NCI-H1105 (cell line): Measurements from ENCODE around the gene SRGAP2B.
"Not testable (repeated sequence)": the region's sequence is repeated elsewhere in the genome, so short reads cannot be mapped to it uniquely, and the experiment has no call there.

ENCODE experiments used
- DNase-seq: peaks from one replicate; lab custom pipeline; 2025; lab: John Stamatoyannopoulos, UW

The SRGAP2B gene

DNA sequence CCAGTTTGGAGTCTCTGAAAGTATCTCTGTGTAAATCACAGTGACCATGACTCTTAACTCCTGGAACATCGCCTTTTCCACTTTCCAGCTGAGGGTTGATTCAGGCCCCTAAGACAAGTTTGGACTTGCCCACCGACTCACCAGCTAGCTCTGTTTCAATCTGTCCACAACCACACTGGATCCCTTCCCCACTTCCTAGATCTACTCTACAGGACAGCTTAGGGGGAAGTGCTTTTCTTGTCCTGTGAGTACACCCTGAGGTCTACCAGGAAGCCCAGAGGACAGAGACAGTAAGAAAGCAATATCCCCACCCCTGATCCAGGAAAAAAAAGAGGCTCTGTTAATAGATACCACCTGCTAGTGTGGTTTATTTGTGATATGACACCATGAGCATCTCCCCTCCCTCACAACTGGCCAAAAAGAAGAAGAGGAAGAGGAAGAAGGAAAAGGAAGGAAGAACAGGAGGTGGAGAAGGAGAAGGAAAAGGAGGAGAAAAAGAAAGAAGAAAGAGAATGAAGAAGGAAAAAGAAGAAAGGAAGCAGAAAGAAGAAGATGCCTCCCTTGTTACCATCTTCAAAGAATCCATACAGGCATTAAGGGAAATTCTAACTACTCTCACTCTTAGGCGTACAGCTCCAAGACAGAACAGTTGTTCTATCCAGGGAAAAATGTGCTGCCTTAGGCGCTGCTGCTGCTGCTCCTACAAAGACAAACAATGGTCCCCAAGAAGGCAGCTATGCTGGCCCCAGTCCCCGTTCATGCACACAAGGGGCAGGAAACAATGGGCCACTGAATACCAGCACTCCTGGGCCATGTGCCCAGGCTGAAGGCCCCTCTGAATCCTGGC lies 96.8 kb downstream of the SRGAP2B start:
- DNase-seq = not testable (repeated sequence)

GRCh38 chr1:144995833-144996410 lies 99.2 kb downstream of the SRGAP2B start:
- not testable (repeated sequence) for DNase-seq

DNA sequence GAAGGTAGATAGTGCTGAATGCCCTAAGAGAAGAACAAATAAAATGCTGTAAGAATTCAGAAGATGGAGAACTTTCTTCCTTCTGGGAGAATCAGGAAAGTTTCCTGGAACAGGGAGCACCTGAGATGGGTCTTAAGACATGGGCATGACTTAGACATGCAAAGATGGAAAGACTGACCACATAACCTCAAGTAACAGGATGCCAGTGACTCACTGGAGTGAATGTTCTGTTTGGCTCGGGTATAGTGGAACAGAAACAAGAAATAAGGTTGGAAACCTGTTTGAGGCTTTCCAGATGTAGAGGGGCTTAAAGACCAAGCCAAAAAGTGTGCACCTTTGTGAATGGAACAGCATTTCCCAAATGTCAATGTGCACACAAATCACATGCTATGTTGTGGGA lies 102.2 kb downstream of the SRGAP2B start:
- not testable (repeated sequence) for DNase-seq

GRCh38 chr1:144990611-144991010 lies 104.5 kb downstream of the SRGAP2B start:
- not testable (repeated sequence) for DNase-seq

- DNase-seq = not testable (repeated sequence)
Measured at GRCh38 chr1:144987131-144987530, 108.0 kb downstream of the SRGAP2B start.

- DNase-seq = not testable (repeated sequence)
Measured at GRCh38 chr1:144986171-144986860, 108.8 kb downstream of the SRGAP2B start.

DNA sequence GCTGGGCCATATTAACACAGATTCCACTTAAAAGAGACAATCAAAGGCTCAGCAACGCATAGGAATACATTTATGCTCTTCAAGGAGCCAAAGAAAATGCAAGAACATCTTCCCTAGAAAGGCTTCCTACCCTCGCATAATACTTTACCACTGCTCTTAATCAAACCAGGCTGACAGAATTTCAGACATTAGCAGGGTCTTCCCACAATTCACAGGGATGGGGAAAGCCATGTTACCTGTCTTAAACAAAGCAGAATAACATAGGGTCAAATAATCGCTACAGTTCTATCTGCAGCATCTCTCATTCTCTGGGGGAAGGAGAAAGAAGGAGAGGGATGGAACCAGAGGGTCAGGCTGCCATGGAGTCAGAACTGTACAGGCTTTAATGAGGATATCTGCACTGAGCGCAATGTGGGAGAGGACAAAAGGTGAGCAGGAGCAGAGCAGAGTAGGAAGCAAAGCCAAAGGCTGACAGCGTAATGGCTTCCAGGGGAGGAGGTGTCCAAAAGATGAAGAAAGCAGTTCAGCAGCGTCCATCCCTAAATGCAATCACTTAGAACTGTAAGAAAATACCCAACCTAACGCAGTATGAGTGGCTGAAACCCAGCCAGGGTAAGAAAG lies 109.5 kb downstream of the SRGAP2B start:
- DNase-seq = not testable (repeated sequence)

DNA sequence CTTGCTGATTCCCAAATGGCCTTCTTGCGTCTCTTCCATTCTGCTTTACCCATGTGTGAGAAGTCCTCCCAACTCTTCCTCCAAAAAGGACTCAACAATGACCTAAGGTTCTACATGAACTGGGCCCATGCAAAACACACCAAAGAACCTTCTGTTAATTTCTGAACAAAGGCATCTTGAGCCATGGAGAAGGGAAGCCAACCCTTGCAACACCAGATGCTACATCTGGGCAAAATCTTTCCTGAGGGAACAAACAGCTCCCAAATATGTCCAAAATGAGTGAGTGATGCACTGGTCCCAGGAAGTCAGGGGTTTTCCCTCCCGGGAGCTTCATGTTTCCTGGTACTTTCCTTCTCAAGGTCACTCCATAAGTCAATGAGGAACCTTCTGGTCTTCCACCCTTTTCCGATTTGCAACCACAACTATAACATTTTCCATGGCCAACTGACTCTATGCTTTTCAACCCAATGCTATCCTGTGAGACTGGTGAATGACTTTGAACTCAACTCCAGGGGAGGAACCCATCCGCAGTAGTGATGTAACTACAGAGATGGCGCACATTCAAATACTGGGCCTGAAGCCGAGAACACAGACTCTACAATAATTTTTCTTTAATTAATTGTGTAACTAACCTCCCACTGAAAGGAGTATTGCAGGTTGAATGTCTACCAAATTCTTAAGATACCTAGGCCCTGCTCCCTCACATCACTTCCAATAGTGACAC lies 112.2 kb downstream of the SRGAP2B start:
- not testable (repeated sequence) for DNase-seq

DNA sequence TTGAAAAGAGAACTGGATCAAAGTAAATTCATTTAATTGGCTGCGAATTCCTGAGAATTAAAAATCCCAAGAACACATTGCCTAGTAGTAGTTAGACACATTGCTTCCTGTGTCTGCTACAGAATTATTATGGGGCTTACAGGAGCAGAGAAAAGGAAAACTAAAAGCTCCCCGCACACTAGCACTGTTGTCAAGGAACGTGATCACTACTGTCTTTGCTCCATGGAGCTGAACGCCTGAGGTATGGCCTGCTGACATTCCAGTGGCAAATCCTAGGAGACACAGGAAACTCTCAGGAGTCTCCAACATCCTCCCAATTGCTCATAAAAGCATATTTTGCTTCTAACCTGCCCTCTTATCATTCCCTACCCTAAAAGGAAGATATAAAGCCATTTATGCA lies 114.0 kb downstream of the SRGAP2B start:
- DNase-seq = not testable (repeated sequence)

- not testable (repeated sequence) for DNase-seq
Measured at GRCh38 chr1:144979960-144980595, 115.0 kb downstream of the SRGAP2B start.

DNA sequence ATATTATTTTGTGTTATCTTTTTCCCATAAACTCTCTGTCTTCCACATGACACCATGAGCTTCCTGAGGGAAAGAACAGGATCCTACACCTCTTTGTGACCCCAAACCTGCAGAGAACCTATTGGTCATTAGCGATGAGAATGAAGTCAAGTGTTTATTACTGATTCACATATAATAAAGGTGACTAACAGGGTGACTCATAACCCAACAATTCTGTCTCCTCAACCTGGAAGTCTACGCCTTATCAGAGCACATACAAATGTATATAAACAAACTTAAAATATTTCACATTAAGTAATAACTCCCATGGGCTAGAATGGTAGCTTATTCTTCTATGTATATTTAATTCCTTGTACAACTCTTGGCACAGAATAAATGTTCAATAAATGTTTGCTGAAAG lies 117.3 kb downstream of the SRGAP2B start:
- DNase-seq = not testable (repeated sequence)

- DNase-seq = not testable (repeated sequence)
Measured at GRCh38 chr1:144971936-144972335, 123.2 kb downstream of the SRGAP2B start.

- DNase-seq = not testable (repeated sequence)
Measured at GRCh38 chr1:144966488-144966887, 128.6 kb downstream of the SRGAP2B start.

DNA sequence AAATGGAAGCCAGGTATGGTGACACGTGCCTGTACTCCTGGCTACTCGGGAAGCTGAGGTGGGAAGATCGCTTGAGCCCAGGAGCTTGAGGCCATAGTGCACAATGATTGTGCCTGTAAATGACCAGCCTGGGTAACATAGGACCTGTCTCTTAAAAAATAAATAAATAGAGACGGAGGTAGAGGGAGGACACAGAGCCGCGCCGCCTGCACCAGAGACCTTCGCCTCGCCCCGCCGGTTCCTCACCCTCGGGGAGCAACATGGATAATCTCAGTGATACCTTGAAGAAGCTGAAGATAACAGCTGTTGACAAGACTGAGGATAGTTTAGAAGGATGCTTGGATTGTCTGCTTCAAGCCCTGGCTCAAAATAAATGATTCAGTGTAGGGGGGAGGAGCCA lies 130.4 kb downstream of the SRGAP2B start:
- not testable (repeated sequence) for DNase-seq

- DNase-seq = not testable (repeated sequence)
Measured at GRCh38 chr1:144964186-144964585, 130.9 kb downstream of the SRGAP2B start.

- not testable (repeated sequence) for DNase-seq
Measured at GRCh38 chr1:144963571-144963970, 131.6 kb downstream of the SRGAP2B start.

- DNase-seq = not testable (repeated sequence)
Measured at GRCh38 chr1:144961604-144962583, 133.2 kb downstream of the SRGAP2B start.

- not testable (repeated sequence) for DNase-seq
Measured at GRCh38 chr1:144960929-144961488, 134.1 kb downstream of the SRGAP2B start.

GRCh38 chr1:144948390-144948789 lies 146.7 kb downstream of the SRGAP2B start:
- DNase-seq = not testable (repeated sequence)
